Left ventricle myocardium inferior (tissue), 1 donor: Measurements from ENCODE around the gene COL1A1. TPM values are rescaled to one million over a fixed set of nuclear protein-coding genes. Genes with fewer than 3 reads are reported as not detected.
A peak's percentile ranks its signal among the peaks of the same experiment; 100 is the strongest.

ENCODE experiments used
- DNase-seq: peaks from one replicate; pipeline ENCODE4 v3.0.0-alpha.2; 2020
- H3K27ac ChIP-seq: fragments of 200-600 bp; replicated peaks from 2 replicates; pipeline ENCODE4 v1.8.0; 2021
- H3K27me3 ChIP-seq: fragments of 200-600 bp; 2 replicates; pipeline ENCODE4 v1.8.0; 2021; ENCODE audit warnings: low read depth
- H3K36me3 ChIP-seq: fragments of 200-600 bp; 2 replicates; pipeline ENCODE4 v1.8.0; 2021
- H3K4me1 ChIP-seq: fragments of 200-600 bp; 2 replicates; pipeline ENCODE4 v1.8.0; 2021
- H3K4me3 ChIP-seq: fragments of 200-600 bp; 2 replicates; pipeline ENCODE4 v1.8.0; 2021; ENCODE audit warnings: mild to moderate bottlenecking, moderate library complexity
- H3K9me3 ChIP-seq: fragments of 200-600 bp; replicated peaks from 2 replicates; pipeline ENCODE4 v1.8.0; 2021
- intact Hi-C: fragments of 100-400 bp; cut with micrococcal nuclease; formaldehyde crosslinking; loops from one replicate; pipeline ENCODE4 v1.11.0; 2022
- total RNA-seq: library from RNA; stranded (reverse); fragmentation: NEBNext Ultra II Directional; extraction: Animal tissue kit (Norgen Biotek cat#: 25700); gene quantifications from one replicate; pipeline ENCODE4 v1.2.1, GENCODE V29; 2021
- TF ChIP-seq, protein P1 (sequence below): fragments of 200-600 bp; IDR thresholded peaks from 2 replicates; pipeline ENCODE4 v1.8.0; 2021; ENCODE audit warnings: antibody characterized with exemption, mild to moderate bottlenecking, borderline replicate concordance
- donor health status: DM: no; HTN: yes; CAD: no; lungs with severe emphysema.

The COL1A1 gene
- total RNA-seq, 1 donor from 2014 or later, result 45.8 TPM

DNA sequence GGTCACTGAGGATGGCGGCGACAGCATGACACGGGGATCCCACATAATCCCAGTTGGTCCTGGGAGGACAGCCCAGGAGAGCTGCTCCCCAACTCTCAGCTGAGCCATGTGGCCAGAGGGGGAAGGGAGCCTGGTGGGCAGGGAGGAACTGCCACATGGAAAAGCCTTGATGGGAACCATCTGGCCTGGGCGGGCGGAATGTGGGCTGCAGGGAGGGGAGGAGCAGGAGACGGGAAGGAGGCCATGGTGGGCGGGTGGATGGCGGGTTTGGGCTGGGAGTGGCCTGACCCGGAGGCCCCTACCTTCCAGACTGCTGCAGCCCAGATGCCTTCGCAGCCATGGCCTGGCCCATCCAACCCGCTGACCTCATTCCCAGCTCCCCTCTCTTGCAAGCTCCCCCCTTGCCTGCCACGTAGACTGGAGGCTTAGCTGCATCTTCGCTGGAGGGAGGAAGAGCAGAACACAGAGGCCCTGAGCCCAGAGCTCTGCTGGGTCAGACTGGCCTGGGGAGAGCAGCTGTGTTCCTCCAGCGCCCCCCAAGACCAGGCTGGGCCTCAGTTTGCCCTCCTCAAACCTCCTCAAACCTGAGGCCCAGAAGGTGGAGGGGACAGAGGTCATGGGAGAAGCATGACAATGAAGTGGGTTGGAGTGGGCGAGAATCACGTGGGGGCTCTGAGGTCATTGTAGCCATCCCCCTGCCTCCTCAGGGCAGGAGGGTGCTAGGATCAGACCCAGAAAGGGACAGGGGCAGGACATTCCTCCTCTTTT is 8.2 kb upstream of the COL1A1 start:
- H3K36me3 ChIP-seq, result no peaks in the 10 kb centered on the region
- H3K4me1 ChIP-seq, result peaks cover 67% of the 10 kb centered on the region
- DNase-seq, result peak; percentile 90
- H3K9me3 ChIP-seq, result no peaks in the 10 kb centered on the region
- H3K27ac ChIP-seq, result peak overlapping the region; percentile 84
- peaks cover 65% of the 10 kb centered on the region for H3K27me3 ChIP-seq
- no peak overlapping the region for H3K4me3 ChIP-seq
- TF ChIP-seq, protein P1, sequence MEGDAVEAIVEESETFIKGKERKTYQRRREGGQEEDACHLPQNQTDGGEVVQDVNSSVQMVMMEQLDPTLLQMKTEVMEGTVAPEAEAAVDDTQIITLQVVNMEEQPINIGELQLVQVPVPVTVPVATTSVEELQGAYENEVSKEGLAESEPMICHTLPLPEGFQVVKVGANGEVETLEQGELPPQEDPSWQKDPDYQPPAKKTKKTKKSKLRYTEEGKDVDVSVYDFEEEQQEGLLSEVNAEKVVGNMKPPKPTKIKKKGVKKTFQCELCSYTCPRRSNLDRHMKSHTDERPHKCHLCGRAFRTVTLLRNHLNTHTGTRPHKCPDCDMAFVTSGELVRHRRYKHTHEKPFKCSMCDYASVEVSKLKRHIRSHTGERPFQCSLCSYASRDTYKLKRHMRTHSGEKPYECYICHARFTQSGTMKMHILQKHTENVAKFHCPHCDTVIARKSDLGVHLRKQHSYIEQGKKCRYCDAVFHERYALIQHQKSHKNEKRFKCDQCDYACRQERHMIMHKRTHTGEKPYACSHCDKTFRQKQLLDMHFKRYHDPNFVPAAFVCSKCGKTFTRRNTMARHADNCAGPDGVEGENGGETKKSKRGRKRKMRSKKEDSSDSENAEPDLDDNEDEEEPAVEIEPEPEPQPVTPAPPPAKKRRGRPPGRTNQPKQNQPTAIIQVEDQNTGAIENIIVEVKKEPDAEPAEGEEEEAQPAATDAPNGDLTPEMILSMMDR, result no peak
- intact Hi-C loops, result no loop called here

DNA sequence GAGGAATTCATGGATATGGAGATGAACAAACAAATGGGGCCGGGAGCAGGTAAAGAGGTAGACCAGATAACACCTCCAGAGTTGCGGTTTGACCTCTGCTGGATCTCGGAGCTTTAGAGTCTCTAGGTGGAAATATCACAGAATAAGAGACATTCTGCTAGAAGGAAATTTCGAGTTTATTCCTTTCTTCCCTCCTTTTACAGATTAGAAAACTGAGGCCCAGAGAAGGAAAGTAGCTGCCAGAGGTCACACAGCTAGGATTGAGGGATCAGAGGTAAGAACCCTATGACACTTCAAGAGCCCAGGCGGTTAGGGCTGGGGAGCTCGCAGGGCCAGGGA is 7.7 kb upstream of the COL1A1 start:
- H3K4me3 ChIP-seq, result no peak overlapping the region
- H3K27ac ChIP-seq, result peak overlapping the region; percentile 84
- TF ChIP-seq, protein P1, result no peak
- peaks cover 62% of the 10 kb centered on the region for H3K4me1 ChIP-seq
- H3K9me3 ChIP-seq, result no peaks in the 10 kb centered on the region
- intact Hi-C loops, result no loop called here
- H3K36me3 ChIP-seq, result no peaks in the 10 kb centered on the region
- peaks cover 70% of the 10 kb centered on the region for H3K27me3 ChIP-seq
- no peak for DNase-seq

DNA sequence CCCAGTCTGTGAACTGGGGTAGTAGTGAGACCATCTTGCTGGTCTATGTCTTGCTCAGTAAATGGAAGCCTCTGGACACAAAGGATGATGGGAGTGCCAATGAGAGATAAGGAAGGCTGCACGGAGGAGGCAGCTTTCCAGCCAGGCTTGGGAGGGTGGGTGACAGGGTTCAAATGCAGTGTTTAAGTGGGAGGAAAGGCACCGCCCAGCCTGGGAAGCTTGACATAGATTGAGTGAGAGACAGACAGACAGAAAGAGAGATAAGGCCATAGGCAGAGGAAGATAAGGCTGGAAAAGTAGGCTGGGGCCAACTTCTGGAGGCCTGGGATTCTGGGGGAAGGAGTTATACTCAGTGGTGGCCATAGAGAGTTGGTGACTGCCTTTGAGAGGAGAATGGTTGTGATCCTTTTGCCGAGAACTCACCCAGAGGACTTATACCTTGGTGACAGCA is 7.2 kb upstream of the COL1A1 start:
- H3K4me1 ChIP-seq, result peaks cover 60% of the 10 kb centered on the region
- H3K27ac ChIP-seq, result peak overlapping the region; percentile 84
- TF ChIP-seq, protein P1, result no peak
- no peak for DNase-seq
- peaks cover 75% of the 10 kb centered on the region for H3K27me3 ChIP-seq
- H3K36me3 ChIP-seq, result no peaks in the 10 kb centered on the region
- no peak overlapping the region for H3K4me3 ChIP-seq
- no peaks in the 10 kb centered on the region for H3K9me3 ChIP-seq
- intact Hi-C loops, result no loop called here

DNA sequence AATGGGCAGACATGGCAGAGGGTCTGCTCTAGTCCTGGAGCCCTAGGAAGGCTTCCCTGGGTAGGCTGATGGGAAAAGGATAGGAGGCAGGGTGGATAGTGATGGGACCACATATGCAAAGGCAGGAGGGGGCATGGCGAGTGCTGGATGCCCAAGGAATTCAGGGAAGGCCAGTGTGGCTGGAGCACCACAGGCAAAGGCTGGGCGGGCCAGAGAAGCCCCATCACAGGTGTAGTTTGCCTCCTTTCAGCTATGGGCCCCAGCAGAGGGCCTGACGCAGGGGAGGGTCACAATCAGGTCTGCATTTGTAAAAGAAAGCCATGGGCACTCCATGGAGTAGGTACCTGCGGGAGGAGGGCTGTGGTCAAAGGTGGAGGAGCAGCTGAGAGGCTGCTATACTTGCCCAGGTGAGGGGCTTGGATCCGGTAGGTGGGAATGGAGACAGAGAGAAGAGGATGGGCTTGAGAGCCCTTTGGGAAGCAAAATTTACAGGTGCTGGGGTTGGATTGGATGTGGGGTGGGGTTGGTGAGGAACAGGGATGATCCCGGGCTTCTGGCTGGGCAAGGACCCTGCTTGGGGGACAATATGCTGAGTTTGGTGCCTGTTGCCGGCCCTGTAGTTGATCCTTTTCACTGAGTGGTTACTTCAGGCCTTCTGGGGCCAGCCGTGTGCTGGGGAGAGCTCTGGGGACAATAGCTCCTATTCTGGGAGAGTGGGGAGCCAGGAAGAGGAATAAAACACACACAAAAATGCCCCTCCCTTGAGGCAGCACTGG is 6.5 kb upstream of the COL1A1 start:
- Histone ChIP-seq H3K27ac (peak overlapping the region; percentile 84), H3K27me3 (peaks cover 82% of the 10 kb centered on the region), H3K4me1 (peaks cover 60% of the 10 kb centered on the region), H3K36me3 (no peaks in the 10 kb centered on the region), H3K9me3 (no peaks in the 10 kb centered on the region), H3K4me3 (no peak overlapping the region)
- DNase-seq, result no peak
- intact Hi-C loops, result no loop called here
- TF ChIP-seq, protein P1, result no peak

DNA sequence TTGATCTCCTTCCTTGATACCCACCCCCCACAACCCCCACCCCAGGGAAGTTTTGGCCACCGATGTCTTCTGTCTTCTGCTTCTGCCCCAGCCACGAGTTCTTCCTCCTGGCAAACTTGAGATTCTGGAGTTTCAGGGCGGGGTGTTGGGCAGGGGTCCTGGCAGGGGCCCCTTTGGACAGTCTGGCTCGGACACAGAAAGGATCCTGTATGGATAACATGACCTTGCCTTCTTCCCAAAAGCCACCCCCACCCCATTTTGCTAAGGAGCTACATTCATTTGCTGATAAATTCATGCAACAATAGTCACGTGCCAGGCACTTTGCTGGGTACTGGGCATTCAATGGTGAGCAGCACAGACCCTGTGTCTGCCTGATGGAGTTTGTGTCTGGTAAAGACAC is 5.9 kb upstream of the COL1A1 start:
- H3K27me3 ChIP-seq, result peaks cover 88% of the 10 kb centered on the region
- intact Hi-C loops, result no loop called here
- no peak for DNase-seq
- H3K27ac ChIP-seq, result peak overlapping the region; percentile 30
- H3K36me3 ChIP-seq, result no peaks in the 10 kb centered on the region
- no peaks in the 10 kb centered on the region for H3K9me3 ChIP-seq
- no peak overlapping the region for H3K4me3 ChIP-seq
- TF ChIP-seq, protein P1, result no peak
- peaks cover 58% of the 10 kb centered on the region for H3K4me1 ChIP-seq
